HUES48 (cell line): ENCODE data around the gene SERPINB12.

ENCODE experiments used
- H3K27ac ChIP-seq: one replicate; pipeline ENCODE4 v1.7.0; 2013; ENCODE audit warnings: low read depth, low read length, inconsistent platforms
- H3K27me3 ChIP-seq: 2 replicates; pipeline ENCODE4 v1.6.1; 2013; ENCODE audit warnings: mild to moderate bottlenecking, low read length; ENCODE audit not compliant: control insufficient read depth, insufficient read depth
- H3K36me3 ChIP-seq: 2 replicates; pipeline ENCODE4 v1.6.1; 2013; ENCODE audit warnings: low read length; ENCODE audit not compliant: control insufficient read depth, insufficient read depth
- H3K4me1 ChIP-seq: 2 replicates; pipeline ENCODE4 v1.6.1; 2013; ENCODE audit warnings: mild to moderate bottlenecking, low read length; ENCODE audit not compliant: control insufficient read depth, insufficient read depth
- H3K4me3 ChIP-seq: 2 replicates; pipeline ENCODE4 v1.5.1; 2013; ENCODE audit warnings: mild to moderate bottlenecking, low read depth, low read length
- H3K9ac ChIP-seq: 2 replicates; pipeline ENCODE4 v1.6.1; 2013; ENCODE audit warnings: mild to moderate bottlenecking, low read depth, low read length, moderate library complexity
- H3K9me3 ChIP-seq: 2 replicates; pipeline ENCODE4 v1.6.1; 2013; ENCODE audit warnings: low read length; ENCODE audit not compliant: control insufficient read depth, insufficient read depth

Gene SERPINB12

DNA sequence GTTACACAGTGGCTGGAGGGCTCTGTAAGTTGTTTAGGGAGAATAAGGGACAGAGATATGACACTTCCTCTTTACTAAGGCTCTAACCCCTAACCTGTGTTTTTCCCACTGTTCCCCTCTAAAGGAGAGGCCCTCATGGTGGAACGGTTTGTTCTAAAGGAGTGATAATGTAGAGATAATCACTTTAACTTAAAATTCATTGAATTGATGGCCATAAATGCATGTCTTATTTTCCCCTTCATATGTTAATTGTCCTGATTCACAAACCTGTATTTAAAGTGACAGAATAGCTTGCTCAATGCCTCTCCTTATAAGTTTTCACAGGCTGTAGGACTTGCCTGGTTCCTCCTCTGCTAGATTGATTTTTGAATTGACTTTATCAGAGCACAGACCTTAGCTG, at the start of gene SERPINB12:
Gene SERPINB12 (plus strand): TSS at position 301 of the 400 bp plus-strand sequence. CDS start 13,791 bp downstream, outside the sequence.
- Histone ChIP-seq H3K4me1 (peaks cover 10% of the 10 kb centered on the region; the same call in 1 of the 2 replicates), H3K27ac (no peak within 1 kb of the TSS), H3K9ac (no peak within 1 kb of the TSS), H3K36me3 (no peaks in the 10 kb centered on the region), H3K9me3 (no peaks in the 10 kb centered on the region), H3K27me3 (no peaks in the 10 kb centered on the region), H3K4me3 (no peak within 1 kb of the TSS)

DNA sequence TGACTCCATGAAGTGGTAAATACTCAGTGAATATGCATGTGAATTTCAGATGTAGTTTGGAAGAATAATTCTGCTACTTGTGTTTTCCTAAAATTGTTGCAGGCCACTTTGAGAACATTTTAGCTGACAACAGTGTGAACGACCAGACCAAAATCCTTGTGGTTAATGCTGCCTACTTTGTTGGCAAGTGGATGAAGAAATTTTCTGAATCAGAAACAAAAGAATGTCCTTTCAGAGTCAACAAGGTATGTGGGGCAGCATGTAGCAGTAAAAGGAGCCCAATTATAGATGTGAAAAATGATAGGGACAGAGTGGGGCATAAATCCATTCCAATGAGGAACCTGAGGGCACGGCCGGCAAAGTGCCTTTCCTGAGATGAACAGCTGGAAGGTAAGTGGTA, 49.3 kb upstream of the SERPINB12 start:
- Histone ChIP-seq H3K9ac (no peak overlapping the region), H3K27ac (no peak overlapping the region), H3K36me3 (no peaks in the 10 kb centered on the region), H3K4me3 (no peak overlapping the region), H3K9me3 (no peaks in the 10 kb centered on the region), H3K4me1 (no peaks in the 10 kb centered on the region), H3K27me3 (no peaks in the 10 kb centered on the region)

- Histone ChIP-seq H3K9me3 (no peaks in the 10 kb centered on the region), H3K36me3 (no peaks in the 10 kb centered on the region), H3K9ac (no peak overlapping the region), H3K4me1 (no peaks in the 10 kb centered on the region), H3K4me3 (no peak overlapping the region), H3K27me3 (no peaks in the 10 kb centered on the region), H3K27ac (no peak overlapping the region)
Measured at GRCh38 chr18:63495675-63496074, 46.5 kb upstream of the SERPINB12 start.

DNA sequence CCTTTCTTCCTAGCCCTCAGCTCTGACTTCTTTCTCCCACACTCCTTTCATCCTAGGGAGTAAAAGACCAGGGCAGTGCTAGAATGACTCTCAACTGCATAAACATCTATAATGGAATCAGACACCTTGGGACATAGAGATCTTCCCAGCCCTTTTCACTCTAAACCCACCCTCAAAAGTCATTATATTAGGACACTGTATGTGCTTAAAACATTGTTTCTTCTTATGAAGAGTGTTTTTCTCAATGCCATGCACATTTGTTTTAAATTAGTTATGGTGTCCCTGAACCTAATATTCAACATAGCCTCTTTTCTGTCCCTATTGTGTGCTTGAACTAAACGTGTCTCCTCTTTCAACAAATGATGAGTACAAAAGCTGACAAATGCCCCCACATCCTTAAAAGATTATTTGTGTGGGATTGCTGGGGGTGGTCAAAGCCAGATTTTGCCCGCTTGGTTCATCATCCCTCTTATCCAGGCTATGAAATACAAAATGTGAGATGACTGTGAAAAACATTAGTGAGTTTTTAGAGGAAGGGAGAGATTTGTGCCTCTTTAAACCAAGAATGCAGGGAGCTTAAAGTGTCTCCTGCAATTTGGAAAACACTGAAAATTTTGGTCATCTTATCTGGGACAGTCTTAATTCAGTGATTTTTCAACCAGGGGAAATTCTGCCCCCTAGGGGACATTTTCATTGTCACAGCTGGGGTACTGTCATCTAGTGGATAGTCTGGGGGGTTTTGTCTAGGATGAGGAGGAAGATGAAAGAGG, 36.4 kb upstream of the SERPINB12 start:
- Histone ChIP-seq H3K4me3 (no peak overlapping the region), H3K4me1 (no peaks in the 10 kb centered on the region), H3K9ac (no peak overlapping the region), H3K9me3 (no peaks in the 10 kb centered on the region), H3K27me3 (no peaks in the 10 kb centered on the region), H3K36me3 (no peaks in the 10 kb centered on the region), H3K27ac (no peak overlapping the region)

- no peak overlapping the region for H3K27ac ChIP-seq
Measured at GRCh38 chr18:63506336-63506646, 35.9 kb upstream of the SERPINB12 start.

GRCh38 chr18:63508596-63508995, 33.6 kb upstream of the SERPINB12 start:
- no peak overlapping the region for H3K27ac ChIP-seq
- no peak overlapping the region for H3K4me3 ChIP-seq
- no peaks in the 10 kb centered on the region for H3K9me3 ChIP-seq

More at GRCh38 chr18:63506336-63506646, 35.9 kb upstream of the SERPINB12 start:
- Histone ChIP-seq H3K27me3 (no peaks in the 10 kb centered on the region), H3K4me3 (no peak overlapping the region), H3K4me1 (peaks cover 3% of the 10 kb centered on the region; the same call in 1 of the 2 replicates), H3K9me3 (no peaks in the 10 kb centered on the region), H3K36me3 (no peaks in the 10 kb centered on the region), H3K9ac (no peak overlapping the region)

DNA sequence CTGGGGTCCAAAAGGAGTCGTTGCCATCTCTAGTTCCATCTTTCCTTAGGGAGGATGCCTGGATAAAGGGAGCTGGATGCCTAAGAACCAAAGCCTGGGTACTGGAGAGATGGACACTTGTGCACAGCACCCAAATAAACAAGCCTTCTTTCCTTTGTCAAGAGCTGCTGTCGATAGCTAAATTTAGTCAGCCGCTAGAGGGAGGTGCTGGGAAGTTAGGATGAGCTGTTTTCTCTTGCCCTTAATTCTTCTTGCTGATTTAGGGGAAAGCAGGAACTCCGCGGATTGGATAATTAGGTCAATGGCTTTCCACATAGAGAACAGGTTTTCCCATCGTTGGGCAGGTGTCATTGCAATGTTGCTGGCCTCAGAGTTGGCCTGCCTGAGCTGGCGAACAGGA, 30.9 kb upstream of the SERPINB12 start:
- Histone ChIP-seq H3K36me3 (no peaks in the 10 kb centered on the region), H3K4me1 (peaks cover 28% of the 10 kb centered on the region), H3K27me3 (no peaks in the 10 kb centered on the region), H3K9ac (no peak overlapping the region), H3K27ac (no peak overlapping the region), H3K9me3 (no peaks in the 10 kb centered on the region), H3K4me3 (no peak overlapping the region)

More at GRCh38 chr18:63508596-63508995, 33.6 kb upstream of the SERPINB12 start:
- Histone ChIP-seq H3K9ac (no peak overlapping the region), H3K27me3 (no peaks in the 10 kb centered on the region), H3K4me1 (peaks cover 13% of the 10 kb centered on the region), H3K36me3 (no peaks in the 10 kb centered on the region)

- Histone ChIP-seq H3K9me3 (no peaks in the 10 kb centered on the region), H3K27me3 (no peaks in the 10 kb centered on the region), H3K4me1 (peaks cover 28% of the 10 kb centered on the region), H3K36me3 (no peaks in the 10 kb centered on the region), H3K9ac (no peak overlapping the region), H3K27ac (no peak overlapping the region), H3K4me3 (peak overlapping the region; percentile 20)
Measured at GRCh38 chr18:63514326-63514725, 27.8 kb upstream of the SERPINB12 start.

GRCh38 chr18:63514888-63515678, 27.1 kb upstream of the SERPINB12 start:
- H3K4me3 ChIP-seq, result no peak overlapping the region; the same call in 1 of the 2 replicates

GRCh38 chr18:63515801-63516200, 26.4 kb upstream of the SERPINB12 start:
- no peak overlapping the region for H3K27ac ChIP-seq
- peaks cover 28% of the 10 kb centered on the region for H3K4me1 ChIP-seq
- H3K9me3 ChIP-seq, result no peaks in the 10 kb centered on the region
- H3K27me3 ChIP-seq, result no peaks in the 10 kb centered on the region
- no peak overlapping the region for H3K9ac ChIP-seq
- no peaks in the 10 kb centered on the region for H3K36me3 ChIP-seq
- H3K4me3 ChIP-seq, result no peak overlapping the region

More at GRCh38 chr18:63514888-63515678, 27.1 kb upstream of the SERPINB12 start:
- no peaks in the 10 kb centered on the region for H3K36me3 ChIP-seq
- no peaks in the 10 kb centered on the region for H3K9me3 ChIP-seq
- peaks cover 28% of the 10 kb centered on the region for H3K4me1 ChIP-seq
- no peak overlapping the region for H3K27ac ChIP-seq
- H3K9ac ChIP-seq, result no peak overlapping the region
- H3K27me3 ChIP-seq, result no peaks in the 10 kb centered on the region
